ENCODE data around the gene EGFR. TPM values are rescaled to one million over a fixed set of nuclear protein-coding genes. Genes with fewer than 3 reads are reported as not detected.

The EGFR gene
- total RNA-seq, 4 donors from 2014 or later = 36.4 to 73.6 (median 38.7) TPM

- intact Hi-C loops (cut with DNase I; ENCODE audit: low total_unique reads) = no loop called here
- no peaks in the 10 kb centered on the region for H3K9me3 ChIP-seq
- TF ChIP-seq, protein P1, sequence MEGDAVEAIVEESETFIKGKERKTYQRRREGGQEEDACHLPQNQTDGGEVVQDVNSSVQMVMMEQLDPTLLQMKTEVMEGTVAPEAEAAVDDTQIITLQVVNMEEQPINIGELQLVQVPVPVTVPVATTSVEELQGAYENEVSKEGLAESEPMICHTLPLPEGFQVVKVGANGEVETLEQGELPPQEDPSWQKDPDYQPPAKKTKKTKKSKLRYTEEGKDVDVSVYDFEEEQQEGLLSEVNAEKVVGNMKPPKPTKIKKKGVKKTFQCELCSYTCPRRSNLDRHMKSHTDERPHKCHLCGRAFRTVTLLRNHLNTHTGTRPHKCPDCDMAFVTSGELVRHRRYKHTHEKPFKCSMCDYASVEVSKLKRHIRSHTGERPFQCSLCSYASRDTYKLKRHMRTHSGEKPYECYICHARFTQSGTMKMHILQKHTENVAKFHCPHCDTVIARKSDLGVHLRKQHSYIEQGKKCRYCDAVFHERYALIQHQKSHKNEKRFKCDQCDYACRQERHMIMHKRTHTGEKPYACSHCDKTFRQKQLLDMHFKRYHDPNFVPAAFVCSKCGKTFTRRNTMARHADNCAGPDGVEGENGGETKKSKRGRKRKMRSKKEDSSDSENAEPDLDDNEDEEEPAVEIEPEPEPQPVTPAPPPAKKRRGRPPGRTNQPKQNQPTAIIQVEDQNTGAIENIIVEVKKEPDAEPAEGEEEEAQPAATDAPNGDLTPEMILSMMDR (IDR thresholded peaks at IDR 0.05) = no peak
- no peak for TF ChIP-seq POLR2A (IDR thresholded peaks at IDR 0.05)
- H3K4me3 ChIP-seq = no peak overlapping the region
- peaks cover 10 to 13% of the 10 kb centered on the region in 2 donors for H3K4me1 ChIP-seq
- H3K36me3 ChIP-seq = no peaks in the 10 kb centered on the region
- no peaks in the 10 kb centered on the region for H3K27me3 ChIP-seq
- DNase-seq = no peak
- peak overlapping the region; percentile 47 to 77 for H3K27ac ChIP-seq
These were observed 52.0 kb downstream of the EGFR start for GRCh38 chr7:55070854-55071253.

GRCh38 chr7:55071411-55072175 is 52.8 kb downstream of the EGFR start:
- H3K27me3 ChIP-seq = no peaks in the 10 kb centered on the region
- no peak for TF ChIP-seq POLR2A (IDR thresholded peaks at IDR 0.05)
- TF ChIP-seq, protein P1 (IDR thresholded peaks at IDR 0.05) = no peak
- no peak for DNase-seq
- no peak overlapping the region for H3K4me3 ChIP-seq
- no peaks in the 10 kb centered on the region for H3K36me3 ChIP-seq
- H3K27ac ChIP-seq = peak overlapping the region; percentile 47 to 77
- peaks cover 4 to 13% of the 10 kb centered on the region in 2 donors for H3K4me1 ChIP-seq
- no peaks in the 10 kb centered on the region for H3K9me3 ChIP-seq
- intact Hi-C loops (cut with DNase I; ENCODE audit: low total_unique reads) = no loop called here

DNA sequence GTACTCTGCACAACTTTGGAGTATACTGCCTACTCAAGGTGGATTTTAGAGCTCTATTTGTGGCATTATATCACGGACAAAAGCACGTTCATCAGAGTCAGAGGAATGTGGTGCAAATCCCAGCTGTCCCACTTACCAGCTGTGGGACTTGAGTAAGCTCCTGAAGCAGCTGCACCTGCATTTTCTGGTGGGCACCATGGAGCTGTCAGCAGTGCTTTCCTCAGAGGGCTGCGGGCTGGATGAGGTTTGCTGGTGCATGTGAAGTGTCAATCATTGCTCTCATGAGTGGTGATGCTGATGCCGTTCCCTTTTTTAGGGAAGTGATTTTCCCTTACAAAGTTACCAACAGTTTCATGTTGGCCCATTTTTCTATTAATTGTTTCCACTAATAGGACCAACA is 53.4 kb downstream of the EGFR start:
- Histone ChIP-seq H3K27me3 (no peaks in the 10 kb centered on the region), H3K36me3 (no peaks in the 10 kb centered on the region), H3K4me1 (peaks cover 0 to 13% of the 10 kb centered on the region in 2 donors), H3K4me3 (no peak overlapping the region), H3K27ac (peak overlapping the region; percentile 47 to 77), H3K9me3 (no peaks in the 10 kb centered on the region)
- DNase-seq = no peak
- intact Hi-C loops (cut with DNase I; ENCODE audit: low total_unique reads) = no loop called here
- TF ChIP-seq POLR2A (IDR thresholded peaks at IDR 0.05) = no peak
- TF ChIP-seq, protein P1 (IDR thresholded peaks at IDR 0.05) = no peak

- DNase-seq = no peak
- Histone ChIP-seq H3K36me3 (no peaks in the 10 kb centered on the region), H3K27me3 (no peaks in the 10 kb centered on the region), H3K4me1 (peaks cover 0 to 13% of the 10 kb centered on the region in 2 donors), H3K4me3 (no peak overlapping the region), H3K27ac (peak overlapping the region; percentile 47 to 77), H3K9me3 (no peaks in the 10 kb centered on the region)
- intact Hi-C loops (cut with DNase I; ENCODE audit: low total_unique reads) = no loop called here
- TF ChIP-seq, protein P1 (IDR thresholded peaks at IDR 0.05) = no peak
- no peak for TF ChIP-seq POLR2A (IDR thresholded peaks at IDR 0.05)
These were observed 54.3 kb downstream of the EGFR start for GRCh38 chr7:55073051-55073511.

DNA sequence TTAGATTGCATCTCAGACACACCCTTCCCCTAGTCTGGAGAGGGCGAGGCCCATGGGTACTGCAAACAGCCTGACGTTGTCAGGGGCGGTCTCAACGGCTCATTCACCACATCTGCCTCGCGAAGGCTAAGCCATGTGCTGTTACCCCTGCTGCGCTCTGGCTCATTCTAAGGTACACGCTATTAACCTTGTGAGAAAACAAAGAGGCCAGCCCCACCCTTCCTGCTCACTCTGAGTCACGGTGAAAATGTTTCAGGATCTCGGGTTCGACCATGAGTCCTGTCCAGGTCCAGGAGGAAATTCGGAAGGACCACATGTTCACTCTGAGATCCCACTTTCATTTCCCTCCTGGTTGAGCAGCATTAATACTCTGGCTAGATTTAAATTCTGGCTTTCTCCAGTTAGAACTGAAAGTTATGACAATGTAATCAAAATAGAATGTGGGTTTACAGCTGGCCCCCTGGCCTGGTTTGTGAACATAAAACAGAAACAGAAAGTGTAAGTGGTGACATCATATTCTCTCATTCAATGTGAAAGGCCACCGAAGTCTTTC is 55.2 kb downstream of the EGFR start:
- intact Hi-C loops (cut with DNase I; ENCODE audit: low total_unique reads) = no loop called here
- Histone ChIP-seq H3K27ac (peak overlapping the region; percentile 47 to 77), H3K9me3 (no peaks in the 10 kb centered on the region), H3K4me1 (peaks cover 0 to 13% of the 10 kb centered on the region in 2 donors), H3K36me3 (no peaks in the 10 kb centered on the region), H3K4me3 (no peak overlapping the region), H3K27me3 (no peaks in the 10 kb centered on the region)
- TF ChIP-seq, protein P1 (IDR thresholded peaks at IDR 0.05) = no peak
- no peak for TF ChIP-seq POLR2A (IDR thresholded peaks at IDR 0.05)
- no peak for DNase-seq

All from uterus (tissue), 4 donors.